Activated naive CD4-positive, alpha-beta T cell treated with anti-CD3 and anti-CD28 coated beads for 36 hours (primary cell): ENCODE measurements around the gene METTL23. TPM values are rescaled to one million over a fixed set of nuclear protein-coding genes. Genes with fewer than 3 reads are reported as not detected.
A peak's percentile ranks its signal among the peaks of the same experiment; 100 is the strongest.
"Not testable (repeated sequence)": the region's sequence is repeated elsewhere in the genome, so short reads cannot be mapped to it uniquely, and the experiment has no call there.

ENCODE experiments used
- CTCF ChIA-PET: fragments of 350-600 bp; sonication (Branson Sonifier 250); formaldehyde crosslinking; loops from one replicate; lab custom pipeline; 2021; ENCODE audit warnings: antibody characterized with exemption; lab: Charles Lee
- DNase-seq: peaks from one replicate; pipeline ENCODE4 v3.0.0-alpha.2; 2020
- H3K27ac Mint-ChIP-seq: one replicate; pipeline ENCODE4 v1.8.0; 2021; ENCODE audit warnings: mild to moderate bottlenecking, mixed read lengths
- H3K27me3 Mint-ChIP-seq: one replicate; pipeline ENCODE4 v1.8.0; 2021; ENCODE audit warnings: low read depth, mixed read lengths
- H3K36me3 Mint-ChIP-seq: one replicate; pipeline ENCODE4 v1.8.0; 2021; ENCODE audit warnings: low read depth, mixed read lengths
- H3K4me1 Mint-ChIP-seq: one replicate; pipeline ENCODE4 v1.8.0; 2021; ENCODE audit warnings: low read depth, mixed read lengths
- H3K4me3 Mint-ChIP-seq: one replicate; pipeline ENCODE4 v1.8.0; 2021; ENCODE audit warnings: mild to moderate bottlenecking, moderate library complexity, mixed read lengths
- H3K9me3 Mint-ChIP-seq: one replicate; pipeline ENCODE4 v1.8.0; 2021; ENCODE audit warnings: mixed read lengths
- intact Hi-C: fragments of 100-400 bp; cut with micrococcal nuclease; formaldehyde crosslinking; loops from one replicate; pipeline ENCODE4 v1.15.1; 2023
- total RNA-seq, 2 experiments: library from RNA; stranded (reverse); gene quantifications; one replicate each; pipeline ENCODE4 v1.2.3, GENCODE V29; 2021

METTL23 gene
- total RNA-seq, 2 experiments from 2014 or later = 18.9 to 20.0 TPM

DNA sequence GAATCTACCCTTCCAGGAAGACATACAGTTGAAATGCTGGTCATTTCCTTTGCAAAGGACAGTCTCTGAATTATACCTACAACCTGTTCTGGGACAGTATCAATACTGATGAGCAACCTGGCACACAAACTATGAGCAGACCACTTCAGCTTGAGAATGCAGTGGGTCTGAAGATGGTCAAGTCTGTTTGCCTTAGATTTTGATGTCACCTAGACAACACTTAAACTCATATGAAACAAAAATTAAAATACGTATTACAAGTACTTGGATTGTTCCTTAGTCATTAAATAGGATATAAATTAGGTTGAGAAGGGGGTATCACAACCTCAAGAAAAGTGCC lies 6.9 kb downstream of the METTL23 start:
- CTCF ChIA-PET = no interaction called here
- Mint-ChIP-seq H3K36me3 (peaks cover 63% of the 10 kb centered on the region), H3K27me3 (no peaks in the 10 kb centered on the region), H3K4me1 (peaks cover 57% of the 10 kb centered on the region), H3K4me3 (peak overlapping the region; percentile 94), H3K27ac (peak overlapping the region; percentile 98), H3K9me3 (no peaks in the 10 kb centered on the region)
- intact Hi-C loops = no loop called here
- no peak for DNase-seq

GRCh38 chr17:76734080-76734840 lies 7.6 kb downstream of the METTL23 start:
- peaks cover 55% of the 10 kb centered on the region for H3K4me1 Mint-ChIP-seq
- peak overlapping the region; percentile 98 for H3K27ac Mint-ChIP-seq
- intact Hi-C loops = loop anchor here (2.0 kb wide), 1 partner anchor 47 kb away; no protein-coding TSS in a partner anchor
- H3K4me3 Mint-ChIP-seq = peak overlapping the region; percentile 94
- H3K27me3 Mint-ChIP-seq = no peaks in the 10 kb centered on the region
- H3K9me3 Mint-ChIP-seq = no peaks in the 10 kb centered on the region
- H3K36me3 Mint-ChIP-seq = peaks cover 58% of the 10 kb centered on the region
- peak; percentile 50 for DNase-seq
- CTCF ChIA-PET = no interaction called here

GRCh38 chr17:76735006-76735405 lies 8.4 kb downstream of the METTL23 start:
- Mint-ChIP-seq H3K36me3 (peaks cover 52% of the 10 kb centered on the region), H3K27me3 (no peaks in the 10 kb centered on the region), H3K4me1 (peaks cover 51% of the 10 kb centered on the region), H3K4me3 (peak overlapping the region; percentile 94), H3K27ac (peak overlapping the region; percentile 98), H3K9me3 (no peaks in the 10 kb centered on the region)
- intact Hi-C loops = loop anchor here (2.0 to 5.0 kb wide), 4 partner anchors 46 to 717 kb away; partner anchors contain the start of gene UBALD2
- CTCF ChIA-PET = interaction anchor here (0.7 kb wide), 1 partner anchor 421 kb away, joined by 4 read pairs; no protein-coding TSS in a partner anchor
- peak; percentile 14 for DNase-seq

DNA sequence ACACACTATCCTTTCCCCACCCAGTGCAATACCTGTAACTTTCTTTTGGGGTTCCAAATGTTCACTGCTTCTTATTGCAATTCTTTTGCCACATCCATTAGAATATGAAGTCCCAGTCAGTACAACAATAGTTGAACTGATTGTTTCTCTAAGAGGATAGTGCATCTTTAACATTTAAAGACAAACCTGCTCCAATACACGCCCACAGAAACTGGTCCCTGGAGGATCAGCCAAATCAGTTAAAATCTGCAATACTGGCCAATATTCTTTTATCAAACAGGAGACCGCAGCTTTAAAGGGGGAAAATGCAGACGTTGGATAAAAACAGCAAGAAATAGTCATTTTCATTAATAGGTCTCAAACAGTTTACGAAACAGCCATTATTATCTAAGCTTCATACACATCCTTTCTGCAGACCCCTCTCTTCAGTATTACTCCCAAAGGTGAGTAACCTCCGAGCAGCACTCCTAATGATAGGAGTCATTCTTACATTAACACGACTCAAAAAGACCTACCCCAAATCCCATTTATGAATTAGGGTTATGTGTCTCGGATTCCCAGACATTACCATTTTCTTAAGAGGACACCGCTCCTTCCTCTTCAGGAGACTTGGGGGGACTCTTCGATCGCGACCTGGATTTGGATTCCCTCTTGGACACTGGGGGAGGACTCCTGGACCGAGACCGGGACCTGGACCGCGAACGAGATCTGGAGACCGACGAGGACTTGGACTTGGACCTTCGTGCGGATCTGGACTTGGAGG lies 9.1 kb downstream of the METTL23 start:
- intact Hi-C loops = loop anchor here (2.0 to 5.0 kb wide), 6 partner anchors 45 to 717 kb away; partner anchors contain the start of genes SEC14L1 and UBALD2
- DNase-seq = no peak
- Mint-ChIP-seq H3K27ac (peak overlapping the region; percentile 98), H3K4me3 (peak overlapping the region; percentile 94), H3K9me3 (no peaks in the 10 kb centered on the region), H3K27me3 (no peaks in the 10 kb centered on the region), H3K36me3 (peaks cover 50% of the 10 kb centered on the region), H3K4me1 (peaks cover 47% of the 10 kb centered on the region)
- CTCF ChIA-PET = interaction anchor here (0.6 to 0.7 kb wide), 2 partner anchors 18 to 420 kb away, joined by 4 to 5 read pairs; no protein-coding TSS in a partner anchor

- Mint-ChIP-seq H3K27ac (peak overlapping the region; percentile 98), H3K9me3 (no peaks in the 10 kb centered on the region), H3K4me3 (peak overlapping the region; percentile 94), H3K36me3 (peaks cover 51% of the 10 kb centered on the region), H3K27me3 (no peaks in the 10 kb centered on the region), H3K4me1 (peaks cover 44% of the 10 kb centered on the region)
- peak; percentile 83 for DNase-seq
- CTCF ChIA-PET = no interaction called here
- intact Hi-C loops = loop anchor here (1.0 to 5.0 kb wide), 10 partner anchors 10 to 716 kb away; partner anchors contain the start of genes JMJD6, METTL23, SEC14L1 and UBALD2
These were observed 9.9 kb downstream of the METTL23 start for GRCh38 chr17:76736349-76737081.

GRCh38 chr17:76737082-76737675 lies 10.5 kb downstream of the METTL23 start, which contains the start of gene SRSF2:
Gene SRSF2 (minus strand): TSS chr17:76737331. CDS start chr17:76737160, 171 bp downstream.
- intact Hi-C loops = loop anchor here (1.0 to 5.0 kb wide), 10 partner anchors 11 to 715 kb away; partner anchors contain the start of genes JMJD6, METTL23, SEC14L1 and UBALD2
- H3K9me3 Mint-ChIP-seq = no peaks in the 10 kb centered on the region
- H3K4me3 Mint-ChIP-seq = peak within 1 kb of the TSS; percentile 94
- peak within 1 kb of the TSS; percentile 98 for H3K27ac Mint-ChIP-seq
- H3K27me3 Mint-ChIP-seq = no peaks in the 10 kb centered on the region
- CTCF ChIA-PET = no interaction called here
- peak; percentile 99 for DNase-seq
- H3K36me3 Mint-ChIP-seq = peaks cover 51% of the 10 kb centered on the region
- H3K4me1 Mint-ChIP-seq = peaks cover 41% of the 10 kb centered on the region

GRCh38 chr17:76737676-76738467 lies 11.2 kb downstream of the METTL23 start, which contains the start of gene MFSD11:
Gene MFSD11 (plus strand): TSS chr17:76738119. CDS start chr17:76738353, 234 bp downstream.
- Mint-ChIP-seq H3K4me1 (peaks cover 38% of the 10 kb centered on the region), H3K9me3 (no peaks in the 10 kb centered on the region), H3K36me3 (peaks cover 47% of the 10 kb centered on the region), H3K27me3 (no peaks in the 10 kb centered on the region), H3K4me3 (peak within 1 kb of the TSS; percentile 94), H3K27ac (peak within 1 kb of the TSS; percentile 98)
- CTCF ChIA-PET = interaction anchor here (0.6 to 0.9 kb wide), 2 partner anchors 22 to 180 kb away, joined by 3 to 4 read pairs; no protein-coding TSS in a partner anchor
- DNase-seq = peak; percentile 92
- intact Hi-C loops = loop anchor here (1.0 to 5.0 kb wide), 10 partner anchors 12 to 714 kb away; partner anchors contain the start of genes JMJD6, METTL23, SEC14L1 and UBALD2

DNA sequence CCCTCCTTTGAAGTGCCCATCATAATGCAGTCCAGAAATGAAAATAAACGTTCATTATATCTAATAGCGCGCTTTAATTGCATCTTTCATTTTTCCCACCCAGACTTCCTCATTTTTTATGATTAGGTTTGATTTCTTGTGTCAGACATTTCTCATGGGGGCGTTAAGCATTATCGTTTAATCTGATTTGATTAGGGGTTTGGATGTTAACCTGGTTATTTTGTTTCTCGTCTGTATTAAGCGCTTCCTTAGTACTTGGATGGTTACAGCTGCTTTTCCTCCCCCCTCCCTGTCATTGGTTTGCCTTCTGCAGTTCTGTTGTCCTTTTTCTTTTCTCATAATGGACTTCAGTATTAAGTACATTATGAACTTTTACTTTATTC lies 11.8 kb downstream of the METTL23 start:
- H3K4me3 Mint-ChIP-seq = peak overlapping the region; percentile 94
- CTCF ChIA-PET = interaction anchor here (0.9 kb wide), 1 partner anchor 180 kb away, joined by 3 read pairs; no protein-coding TSS in a partner anchor
- intact Hi-C loops = loop anchor here (5.0 kb wide), 3 partner anchors 259 to 714 kb away; partner anchors contain the start of gene UBALD2
- DNase-seq = no peak
- H3K27ac Mint-ChIP-seq = peak overlapping the region; percentile 98
- no peaks in the 10 kb centered on the region for H3K27me3 Mint-ChIP-seq
- H3K9me3 Mint-ChIP-seq = no peaks in the 10 kb centered on the region
- peaks cover 37% of the 10 kb centered on the region for H3K4me1 Mint-ChIP-seq
- H3K36me3 Mint-ChIP-seq = peaks cover 41% of the 10 kb centered on the region

DNA sequence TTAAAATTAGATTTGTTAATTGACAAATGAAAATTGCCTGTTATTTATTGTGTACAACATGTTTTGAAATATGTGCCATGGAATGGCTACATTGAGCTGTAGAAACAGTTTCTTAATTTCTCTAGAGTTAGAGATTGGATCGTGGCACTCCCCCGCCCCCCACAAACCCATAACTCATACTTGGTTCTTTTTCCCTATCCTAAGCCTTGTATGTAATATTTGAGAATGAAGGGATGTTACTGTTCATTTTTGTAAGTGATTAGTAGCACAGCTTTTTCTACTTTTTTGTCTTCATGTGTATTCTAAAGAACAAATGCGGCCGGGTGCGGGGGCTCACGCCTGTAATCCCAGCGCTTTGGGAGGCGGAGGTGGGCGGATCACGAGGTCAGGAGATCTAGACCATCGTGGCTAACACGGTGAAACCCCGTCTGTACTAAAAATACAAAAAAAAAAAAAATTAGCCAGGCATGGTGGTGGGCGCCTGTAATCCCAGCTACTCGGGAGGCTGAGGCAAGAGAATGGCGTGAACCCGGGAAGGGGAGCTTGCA lies 13.0 kb downstream of the METTL23 start:
- H3K27ac Mint-ChIP-seq, CTCF ChIA-PET, DNase-seq, H3K9me3 Mint-ChIP-seq, H3K27me3 Mint-ChIP-seq, H3K4me3 Mint-ChIP-seq: not testable (repeated sequence)
- peaks cover 28% of the 10 kb centered on the region for H3K4me1 Mint-ChIP-seq
- intact Hi-C loops = loop anchor here (5.0 kb wide), 3 partner anchors 258 to 713 kb away; partner anchors contain the start of gene UBALD2
- peaks cover 35% of the 10 kb centered on the region for H3K36me3 Mint-ChIP-seq

DNA sequence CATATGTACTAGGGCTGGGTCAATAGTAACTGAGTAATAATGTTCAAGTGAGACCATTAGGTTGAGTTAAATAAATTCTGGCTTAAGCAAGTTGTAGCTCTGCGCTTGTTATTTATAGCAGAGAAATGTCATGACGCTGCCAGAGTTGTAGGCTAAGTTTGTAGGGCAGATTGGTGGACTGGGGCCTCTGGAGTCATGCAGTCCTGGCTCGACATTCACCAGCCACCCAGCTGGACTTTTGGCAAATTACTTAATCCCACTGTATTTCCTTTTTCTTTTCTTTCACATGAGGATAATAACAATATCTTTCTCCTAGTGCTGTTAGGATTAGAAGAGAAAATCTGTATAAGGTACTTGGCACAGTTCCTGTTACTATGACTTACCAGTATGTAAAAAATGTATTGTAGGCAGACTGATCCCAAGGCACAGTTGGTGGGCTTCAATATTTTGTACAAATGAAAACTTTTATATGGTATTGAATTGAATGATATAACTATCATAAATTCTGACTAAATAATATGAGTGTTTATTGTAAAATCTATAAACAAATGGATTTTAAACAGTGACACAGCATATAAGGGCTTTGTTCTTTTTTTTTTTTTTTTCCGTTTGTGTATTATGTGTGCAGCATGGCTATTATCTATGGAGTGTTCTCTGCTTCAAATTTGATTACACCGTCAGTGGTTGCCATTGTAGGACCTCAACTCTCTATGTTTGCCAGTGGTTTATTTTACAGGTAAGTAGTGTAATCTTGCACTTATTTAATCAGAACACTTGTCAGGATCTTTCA lies 13.9 kb downstream of the METTL23 start:
- Mint-ChIP-seq H3K36me3 (peaks cover 35% of the 10 kb centered on the region), H3K4me1 (peaks cover 32% of the 10 kb centered on the region), H3K27ac (no peak overlapping the region), H3K27me3 (no peaks in the 10 kb centered on the region), H3K9me3 (no peaks in the 10 kb centered on the region), H3K4me3 (no peak overlapping the region)
- intact Hi-C loops = no loop called here
- CTCF ChIA-PET = no interaction called here
- DNase-seq = no peak
